K562 (cell line): ENCODE results near the gene HECW1. TPM values are rescaled to one million over a fixed set of nuclear protein-coding genes. Genes with fewer than 3 reads are reported as not detected.

Source experiments
- ATAC-seq: fragments of 200-7000 bp; cut with Tn5 transposase; 3 replicates; pipeline ENCODE4 v1.9.1; 2020; ENCODE audit warnings: moderate library complexity
- BruUV-seq: library from RNA; stranded (reverse); fragments of 400-500 nt; replicated peaks from 2 replicates; lab custom pipeline; 2021; lab: Mats Ljungman, UMichigan
- CTCF ChIA-PET: fragments of 300-600 bp; formaldehyde crosslinking; extraction: SDS; loops from one replicate; lab custom pipeline; 2021; ENCODE audit warnings: low intra/inter-chr PET ratio; lab: Yijun Ruan, JAX
- POLR2A ChIA-PET: fragments of 300-600, 350-650 bp; sonication (Branson Sonifier 250); formaldehyde crosslinking; extraction: SDS; loops from one replicate; lab custom pipeline; 2021; ENCODE audit warnings: antibody characterized with exemption, inconsistent platforms; lab: Yijun Ruan, JAX
- DNase-seq, 4 experiments: peaks; one replicate each; pipeline versions ENCODE4 v3.0.0 to v3.0.0-alpha.2; 2011 to 2018; ENCODE audit warnings: low spot score in 3 of 4, mixed read lengths in 3 of 4; ENCODE audit errors: extremely low read depth in 1 of 4
- FAIRE-seq: peaks from 2 replicates; lab custom pipeline; 2011; peaks lifted over from hg19 to GRCh38; lab: Jason Lieb, UNC
- H2AFZ ChIP-seq: 2 replicates; pipeline ENCODE4 v1.6.0; 2011; ENCODE audit warnings: low read depth, low read length, control low read depth, inconsistent platforms
- H3K27ac ChIP-seq: fragments of 200-600 bp; 3 replicates; pipeline ENCODE4 v1.8.0; 2011; ENCODE audit warnings: low read depth, mild to moderate bottlenecking, control low read depth, inconsistent platforms, low read length, moderate library complexity, mixed read lengths; ENCODE audit errors: extremely low read depth
- H3K27me3 ChIP-seq, 2 experiments: fragments of 300-600 bp in 1 of 2; 2 replicates in 1 of 2; 3 replicates in 1 of 2; pipeline versions ENCODE4 v1.6.0 to v1.8.0; 2011; ENCODE audit warnings: inconsistent platforms in 2 of 2, low read length in 2 of 2, mild to moderate bottlenecking in 1 of 2, mixed read lengths in 1 of 2, moderate library complexity in 1 of 2; ENCODE audit not compliant: control insufficient read depth in 2 of 2, insufficient read depth in 2 of 2
- H3K36me3 ChIP-seq: fragments of 300-600 bp; 3 replicates; pipeline ENCODE4 v1.8.0; 2011; ENCODE audit warnings: mild to moderate bottlenecking, low read length, inconsistent platforms; ENCODE audit not compliant: control insufficient read depth, insufficient read depth
- H3K4me1 ChIP-seq, 2 experiments: fragments of 200-600 bp in 1 of 2; replicated peaks in 1 of 2; 2 replicates in 1 of 2; 3 replicates in 1 of 2; pipeline versions ENCODE4 v1.5.1 to v1.8.0; 2011; ENCODE audit warnings: inconsistent platforms in 2 of 2, low read length in 2 of 2, mild to moderate bottlenecking in 1 of 2, mixed read lengths in 1 of 2, moderate library complexity in 1 of 2; ENCODE audit not compliant: control insufficient read depth in 2 of 2, insufficient read depth in 2 of 2
- H3K4me2 ChIP-seq: 2 replicates; pipeline ENCODE4 v1.6.1; 2011; ENCODE audit warnings: low read length, control low read depth, inconsistent platforms, mixed read lengths; ENCODE audit not compliant: insufficient read depth
- H3K4me3 ChIP-seq: fragments of 200-600 bp; sonication (generic), shearing (Covaris generic); 2 replicates; pipeline ENCODE4 v1.5.1; 2016; ENCODE audit warnings: control low read depth, inconsistent platforms
- H3K79me2 ChIP-seq: fragments of 200-600 bp; 3 replicates; pipeline ENCODE4 v1.8.0; 2011; ENCODE audit warnings: low read length, inconsistent platforms; ENCODE audit not compliant: control insufficient read depth, insufficient read depth
- H3K9ac ChIP-seq, 2 experiments: 2 replicates each; pipeline versions ENCODE4 v1.6.0 to v1.6.1; 2011; ENCODE audit warnings: low read depth in 2 of 2, low read length in 2 of 2, control low read depth in 1 of 2, inconsistent platforms in 1 of 2, mild to moderate bottlenecking in 1 of 2, mixed read lengths in 1 of 2; ENCODE audit not compliant: insufficient read depth in 1 of 2
- H3K9me1 ChIP-seq: one replicate; pipeline ENCODE4 v1.6.0; 2011; ENCODE audit warnings: inconsistent platforms, mild to moderate bottlenecking, low read length, moderate library complexity; ENCODE audit not compliant: control insufficient read depth, insufficient read depth
- H3K9me3 ChIP-seq: replicated peaks from 2 replicates; pipeline ENCODE4 v1.5.1; 2011; ENCODE audit warnings: low read depth, low read length, inconsistent platforms; ENCODE audit not compliant: control insufficient read depth, insufficient read depth
- H4K20me1 ChIP-seq: replicated peaks from 2 replicates; pipeline ENCODE4 v1.6.1; 2011; ENCODE audit warnings: low read length, inconsistent platforms, mixed read lengths; ENCODE audit not compliant: control insufficient read depth, insufficient read depth
- CTBP1 ChIP-seq: fragments of 450-650 bp; IDR thresholded peaks from 2 replicates; pipeline ENCODE4 v1.6.1; 2016; ENCODE audit warnings: borderline replicate concordance
- DIDO1 ChIP-seq: fragments of 450-650 bp; IDR thresholded peaks from 2 replicates; pipeline ENCODE4 v1.6.1; 2016; ENCODE audit warnings: low read depth, missing biosample characterization, missing genetic modification characterization
- EP300 ChIP-seq: IDR thresholded peaks from 2 replicates; pipeline ENCODE4 v1.6.1; 2012; ENCODE audit warnings: low read length, improper control_type of control experiment
- FOXP1 ChIP-seq: sonication (generic); formaldehyde crosslinking; IDR thresholded peaks from 2 replicates; pipeline ENCODE4 v1.8.0; 2022; ENCODE audit warnings: mild to moderate bottlenecking, missing genetic modification reagents
- HLTF ChIP-seq: fragments of 450-650 bp; IDR thresholded peaks from 2 replicates; pipeline ENCODE4 v1.6.1; 2016
- HMG20A ChIP-seq: fragments of 450-650 bp; formaldehyde crosslinking; conservative IDR thresholded peaks from 2 replicates; pipeline ENCODE4 v1.4.0; 2020; ENCODE audit warnings: mild to moderate bottlenecking, mixed read lengths
- HOXB6 ChIP-seq: fragments of 250-450 bp; sonication (Bioruptor Pico); IDR thresholded peaks from 2 replicates; pipeline ENCODE4 v1.5.1; 2022; ENCODE audit warnings: mild to moderate bottlenecking, borderline replicate concordance
- ILF3 ChIP-seq: fragments of 450-650 bp; IDR thresholded peaks from 2 replicates; pipeline ENCODE4 v1.6.1; 2018; ENCODE audit warnings: antibody characterized with exemption, mild to moderate bottlenecking, moderate library complexity, borderline replicate concordance
- IRF2 ChIP-seq: sonication (generic); formaldehyde crosslinking; IDR thresholded peaks from 2 replicates; pipeline ENCODE4 v1.8.1; 2022; ENCODE audit warnings: mild to moderate bottlenecking, missing genetic modification reagents
- KDM5B ChIP-seq: fragments of 200-600 bp; sonication (generic); IDR thresholded peaks from 2 replicates; pipeline ENCODE4 v1.6.1; 2012; ENCODE audit warnings: low read depth, mild to moderate bottlenecking, moderate library complexity, low read length, control low read depth, inconsistent platforms; ENCODE audit not compliant: insufficient replicate concordance
- MAFG ChIP-seq: fragments of 450-650 bp; conservative IDR thresholded peaks from 2 replicates; pipeline ENCODE4 v1.6.1; 2016; ENCODE audit warnings: missing genetic modification characterization, missing compliant biosample characterization
- OTX1 ChIP-seq: fragments of 450-650 bp; formaldehyde crosslinking; IDR thresholded peaks from 2 replicates; pipeline ENCODE4 v1.4.0; 2022; ENCODE audit warnings: mild to moderate bottlenecking
- PRDM10 ChIP-seq: fragments of 450-650 bp; IDR thresholded peaks from 2 replicates; pipeline ENCODE4 v1.6.1; 2018; ENCODE audit not compliant: partially characterized antibody
- RAD21 ChIP-seq, 2 experiments: fragments of 250-450 bp in 1 of 2; fragments of 450-650 bp in 1 of 2; sonication (Bioruptor Pico) in 1 of 2; formaldehyde crosslinking in 1 of 2; IDR thresholded peaks in 1 of 2; conservative IDR thresholded peaks in 1 of 2; 2 replicates each; pipeline versions ENCODE4 v1.4.0 to v1.8.0; 2020 to 2022; ENCODE audit warnings: mild to moderate bottlenecking in 2 of 2, moderate library complexity in 1 of 2
- TAF1 ChIP-seq: IDR thresholded peaks from 2 replicates; pipeline ENCODE4 v1.6.1; 2011; ENCODE audit warnings: mild to moderate bottlenecking, low read length, moderate library complexity; ENCODE audit not compliant: insufficient read depth, control insufficient read depth, severe bottlenecking; ENCODE audit errors: extremely low read depth
- ZNF445 ChIP-seq: fragments of 250-450 bp; sonication (Bioruptor Pico); IDR thresholded peaks from 2 replicates; pipeline ENCODE4 v1.4.0; 2020; ENCODE audit warnings: low read depth, mild to moderate bottlenecking, moderate library complexity
- ZNF707 ChIP-seq: fragments of 250-450 bp; sonication (Bioruptor Pico); conservative IDR thresholded peaks from 2 replicates; pipeline ENCODE4 v1.8.0; 2022; ENCODE audit warnings: inconsistent platforms, mild to moderate bottlenecking, moderate library complexity
- WGBS: fragments of 100-300 bp; shearing (Covaris generic); methylation state at CpG from one replicate; pipeline ENCODE4 v1.1.6; 2016; ENCODE audit warnings: low coverage, mixed read lengths; ENCODE audit not compliant: insufficient coverage; ENCODE audit errors: missing lambda C conversion rate; 5-methylcytosine and 5-hydroxymethylcytosine counted together
- in situ Hi-C: fragments of 300-500 bp; cut with MboI; formaldehyde crosslinking; loops from 4 replicates; pipeline ENCODE4 v1.15.0; 2018; ENCODE audit warnings: inconsistent platforms, mixed read lengths
- intact Hi-C: fragments of 100-400 bp; cut with micrococcal nuclease; formaldehyde crosslinking; loops from 2 replicates; pipeline ENCODE4 v1.14.2; 2022
- polyA plus RNA-seq, 8 experiments: library from polyadenylated mRNA; depleted of rRNA in 4 of 8; stranded (reverse) in 5 of 8; unstranded in 3 of 8; fragments of >200 nt; fragmentation: Nextera tagmentation in 2 of 8; fragmentation: Illumina TruSeq in 1 of 8; extraction: Ambion mirVana in 2 of 8; extraction: Trizol in 1 of 8; gene quantifications; 2 replicates each; pipeline versions ENCODE4 v1.2.1 to v1.2.3, GENCODE V29; 2011 to 2014; ENCODE audit warnings: inconsistent platforms in 1 of 8, missing spikeins in 1 of 8
- total RNA-seq, 7 experiments: library from RNA; depleted of rRNA in 6 of 7; stranded (reverse); fragments of >200 nt in 6 of 7; fragmentation: Illumina TruSeq in 2 of 7; extraction: Trizol in 2 of 7; gene quantifications; 2 replicates each; pipeline versions ENCODE4 v1.2.1 to v1.2.3, GENCODE V29; 2011 to 2021; ENCODE audit warnings: low replicate concordance in 1 of 7
- TF ChIP-seq, protein P1 (sequence below): sonication (generic); formaldehyde crosslinking; IDR thresholded peaks from 2 replicates; pipeline ENCODE4 v1.5.0; 2020; ENCODE audit warnings: missing genetic modification reagents

The HECW1 gene
- total and polyA plus RNA-seq, 9 of the 15 experiments (the other 6 are each of a cell fraction or from before 2014, with no cell fraction given) = 0.07 to 0.31 (median 0.13) TPM; not detected in 4

DNA sequence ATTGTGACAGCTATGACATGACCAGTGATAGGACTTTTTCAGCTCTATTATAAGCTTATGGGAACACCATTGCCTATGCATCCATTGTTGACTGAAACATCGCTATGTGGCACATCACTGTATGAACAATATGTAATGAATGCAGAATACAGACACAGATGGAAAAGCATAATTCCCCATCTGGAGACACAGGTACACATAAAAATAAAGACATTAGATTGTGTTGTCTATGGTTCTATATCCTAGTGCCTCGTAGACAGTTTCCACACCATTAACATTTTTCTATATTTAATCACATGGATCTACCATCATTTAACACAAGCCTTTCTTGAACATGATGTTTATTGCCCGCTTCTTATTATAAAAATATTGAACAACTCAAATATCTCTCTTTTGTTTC lies 374.2 kb downstream of the HECW1 start:
- ATAC-seq (no peak), FAIRE-seq (no peak), DNase-seq (no peak)
- Histone ChIP-seq H4K20me1 (no peaks in the 10 kb centered on the region), H3K9ac (no peak overlapping the region), H3K4me2 (no peak overlapping the region), H3K36me3 (no peaks in the 10 kb centered on the region), H3K27ac (no peak overlapping the region), H3K4me3 (no peak overlapping the region), H3K27me3 (peaks cover 7 to 20% of the 10 kb centered on the region in 2 experiments; a peak in 4 of 5 replicates), H3K79me2 (no peaks in the 10 kb centered on the region), H3K9me3 (no peaks in the 10 kb centered on the region), H3K4me1 (no peaks in the 10 kb centered on the region; a peak in 1 of 5 replicates), H2AFZ (no peak overlapping the region), H3K9me1 (no peaks in the 10 kb centered on the region)
- 5% methylated on average over 3 of the region's 3 CpGs for WGBS
- BruUV-seq = no TSS peak
- ChIA-PET CTCF (no interaction called here), POLR2A (no interaction called here)
- in situ Hi-C loops (no loop called here), intact Hi-C loops (no loop called here)
- TF ChIP-seq HLTF (no peak), ZNF445 (no peak), OTX1 (no peak), TAF1 (no peak), MAFG (tag) (no peak), EP300 (no peak), IRF2 (CRISPR knock-in tag) (no peak), HOXB6 (CRISPR knock-in tag) (no peak), PRDM10 (no peak), DIDO1 (tag) (no peak), RAD21 (CRISPR knock-in tag; conservative IDR thresholded peaks at IDR 0.05 in 1 of 2, IDR thresholded peaks at IDR 0.05 in 1 of 2) (no peak), ILF3 (no peak), KDM5B (no peak), CTBP1 (no peak), FOXP1 (CRISPR knock-in tag) (no peak), ZNF707 (CRISPR knock-in tag) (no peak), HMG20A (CRISPR knock-in tag) (no peak)
- TF ChIP-seq, protein P1, sequence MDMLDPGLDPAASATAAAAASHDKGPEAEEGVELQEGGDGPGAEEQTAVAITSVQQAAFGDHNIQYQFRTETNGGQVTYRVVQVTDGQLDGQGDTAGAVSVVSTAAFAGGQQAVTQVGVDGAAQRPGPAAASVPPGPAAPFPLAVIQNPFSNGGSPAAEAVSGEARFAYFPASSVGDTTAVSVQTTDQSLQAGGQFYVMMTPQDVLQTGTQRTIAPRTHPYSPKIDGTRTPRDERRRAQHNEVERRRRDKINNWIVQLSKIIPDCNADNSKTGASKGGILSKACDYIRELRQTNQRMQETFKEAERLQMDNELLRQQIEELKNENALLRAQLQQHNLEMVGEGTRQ (CRISPR knock-in tag) = no peak
- TF ChIP-seq, all 486 proteins: peak for 0
